ENCODE data around the gene CAVIN3. TPM values are rescaled to one million over a fixed set of nuclear protein-coding genes. Genes with fewer than 3 reads are reported as not detected.

Gene CAVIN3
- total and polyA plus RNA-seq, 2 donors (not counting 1 experiment from before 2014, with no cell fraction given): not detected

DNA sequence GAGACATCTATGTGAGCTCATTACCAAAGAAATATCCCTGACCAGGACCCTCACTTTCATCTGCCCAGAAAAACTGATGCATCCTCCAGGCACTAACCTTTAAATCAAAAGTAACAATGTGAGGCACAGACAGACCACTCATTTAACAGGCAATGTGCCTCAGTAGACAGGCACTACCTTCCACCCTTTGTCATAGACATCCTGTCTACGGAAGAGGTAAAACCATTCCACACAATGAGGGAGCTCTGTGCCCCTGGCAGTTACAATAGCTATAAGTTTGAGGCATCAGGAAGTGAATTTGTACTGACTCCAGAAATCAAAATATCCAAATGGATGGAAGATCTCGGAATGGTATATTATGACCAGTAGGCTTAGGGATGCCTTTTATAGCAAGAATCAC lies 6.7 kb upstream of the CAVIN3 start:
- Mint-ChIP-seq H3K4me3 (no peak overlapping the region), H3K27ac (no peak overlapping the region), H3K9me3 (ENCODE audit: insufficient read depth) (no peaks in the 10 kb centered on the region), H3K27me3 (peaks cover 52% of the 10 kb centered on the region), H3K4me1 (no peaks in the 10 kb centered on the region)
- ChIA-PET POLR2A (no interaction called here), CTCF (no interaction called here)
- no peak overlapping the region for H2AFZ ChIP-seq (ENCODE audit: insufficient read depth, low read depth, low read length, poor library complexity, severe bottlenecking)
- WGBS (ENCODE audit: insufficient coverage): no CpG with 5 or more reads among the region's 2 CpGs
- ATAC-seq (ENCODE audit: low read depth) (no peak), DNase-seq (no peak)
- no peaks in the 10 kb centered on the region for H3K36me3 ChIP-seq (replicated peaks in 1 of 2; ENCODE audit: control extremely low read depth in 1 of 2, control insufficient read depth in 1 of 2, extremely low read depth in 1 of 2, insufficient read depth in 2 of 2, low read length in 1 of 2)
- no peak overlapping the region for H3K4me3 ChIP-seq (ENCODE audit: control extremely low read depth in 1 of 5, extremely low read depth in 1 of 5, insufficient read depth in 1 of 5, low read depth in 2 of 5, low read length in 4 of 5)
- no peaks in the 10 kb centered on the region for H4K20me1 ChIP-seq (ENCODE audit: control insufficient read depth, insufficient read depth, low read length, poor library complexity, severe bottlenecking)
- no peak overlapping the region for H3K9ac ChIP-seq (ENCODE audit: low read length)
- no peak for TF ChIP-seq EZH2 (IDR thresholded peaks at IDR 0.05; ENCODE audit: borderline replicate concordance, insufficient read depth, low read depth, low read length, poor library complexity, severe bottlenecking)
- TF ChIP-seq, protein P1, sequence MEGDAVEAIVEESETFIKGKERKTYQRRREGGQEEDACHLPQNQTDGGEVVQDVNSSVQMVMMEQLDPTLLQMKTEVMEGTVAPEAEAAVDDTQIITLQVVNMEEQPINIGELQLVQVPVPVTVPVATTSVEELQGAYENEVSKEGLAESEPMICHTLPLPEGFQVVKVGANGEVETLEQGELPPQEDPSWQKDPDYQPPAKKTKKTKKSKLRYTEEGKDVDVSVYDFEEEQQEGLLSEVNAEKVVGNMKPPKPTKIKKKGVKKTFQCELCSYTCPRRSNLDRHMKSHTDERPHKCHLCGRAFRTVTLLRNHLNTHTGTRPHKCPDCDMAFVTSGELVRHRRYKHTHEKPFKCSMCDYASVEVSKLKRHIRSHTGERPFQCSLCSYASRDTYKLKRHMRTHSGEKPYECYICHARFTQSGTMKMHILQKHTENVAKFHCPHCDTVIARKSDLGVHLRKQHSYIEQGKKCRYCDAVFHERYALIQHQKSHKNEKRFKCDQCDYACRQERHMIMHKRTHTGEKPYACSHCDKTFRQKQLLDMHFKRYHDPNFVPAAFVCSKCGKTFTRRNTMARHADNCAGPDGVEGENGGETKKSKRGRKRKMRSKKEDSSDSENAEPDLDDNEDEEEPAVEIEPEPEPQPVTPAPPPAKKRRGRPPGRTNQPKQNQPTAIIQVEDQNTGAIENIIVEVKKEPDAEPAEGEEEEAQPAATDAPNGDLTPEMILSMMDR (IDR thresholded peaks at IDR 0.05): no peak
- H3K27ac ChIP-seq (ENCODE audit: low read length in 2 of 2): no peak overlapping the region
- no peaks in the 10 kb centered on the region for H3K4me1 ChIP-seq (ENCODE audit: control insufficient read depth in 2 of 2, insufficient read depth in 2 of 2, low read length in 2 of 2)
- no peaks in the 10 kb centered on the region for H3K9me3 ChIP-seq (ENCODE audit: control extremely low read depth in 1 of 3, control insufficient read depth in 2 of 3, insufficient read depth in 1 of 3, low read length in 2 of 3)
- peaks cover 0 to 18% (median 3%) of the 10 kb centered on the region in 4 experiments for H3K27me3 ChIP-seq (replicated peaks in 1 of 4; ENCODE audit: control extremely low read depth in 1 of 4, control insufficient read depth in 3 of 4, insufficient read depth in 4 of 4, low read length in 3 of 4)
- H3K79me2 ChIP-seq (ENCODE audit: control insufficient read depth, insufficient read depth, low read length): no peaks in the 10 kb centered on the region
- H3K4me2 ChIP-seq (replicated peaks; ENCODE audit: low read depth, low read length, poor library complexity, severe bottlenecking): no peak overlapping the region
- intact Hi-C loops (cut with micrococcal nuclease): no loop called here

DNA sequence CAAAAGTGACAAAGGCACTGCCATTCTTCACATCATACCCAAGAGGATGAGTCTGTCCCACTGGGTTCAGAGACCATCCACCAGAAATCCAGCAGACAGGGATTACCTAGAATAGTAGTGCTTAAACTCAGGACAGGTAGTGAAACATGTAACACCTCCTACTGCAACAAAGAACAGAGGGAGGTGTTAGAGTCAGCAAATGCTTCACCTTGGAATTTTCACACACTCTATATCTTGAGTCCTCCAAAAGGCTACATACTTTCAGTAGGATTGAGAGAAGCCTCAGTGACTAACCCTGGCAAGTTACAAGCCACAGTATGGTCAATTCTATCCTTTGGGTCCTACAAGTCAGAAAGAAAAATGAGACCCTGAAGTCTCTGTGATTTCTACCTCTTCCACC lies 6.0 kb upstream of the CAVIN3 start:
- Histone ChIP-seq H3K4me2 (replicated peaks; ENCODE audit: low read depth, low read length, poor library complexity, severe bottlenecking) (no peak overlapping the region), H3K4me3 (ENCODE audit: control extremely low read depth in 1 of 5, extremely low read depth in 1 of 5, insufficient read depth in 1 of 5, low read depth in 2 of 5, low read length in 4 of 5) (no peak overlapping the region), H2AFZ (ENCODE audit: insufficient read depth, low read depth, low read length, poor library complexity, severe bottlenecking) (no peak overlapping the region), H3K79me2 (ENCODE audit: control insufficient read depth, insufficient read depth, low read length) (no peaks in the 10 kb centered on the region), H3K9me3 (ENCODE audit: control extremely low read depth in 1 of 3, control insufficient read depth in 2 of 3, insufficient read depth in 1 of 3, low read length in 2 of 3) (no peaks in the 10 kb centered on the region), H3K9ac (ENCODE audit: low read length) (no peak overlapping the region), H3K27me3 (replicated peaks in 1 of 4; ENCODE audit: control extremely low read depth in 1 of 4, control insufficient read depth in 3 of 4, insufficient read depth in 4 of 4, low read length in 3 of 4) (peaks cover 0 to 18% (median 5%) of the 10 kb centered on the region in 4 experiments), H3K27ac (ENCODE audit: low read length in 2 of 2) (no peak overlapping the region), H3K36me3 (replicated peaks in 1 of 2; ENCODE audit: control extremely low read depth in 1 of 2, control insufficient read depth in 1 of 2, extremely low read depth in 1 of 2, insufficient read depth in 2 of 2, low read length in 1 of 2) (no peaks in the 10 kb centered on the region), H3K4me1 (ENCODE audit: control insufficient read depth in 2 of 2, insufficient read depth in 2 of 2, low read length in 2 of 2) (no peaks in the 10 kb centered on the region), H4K20me1 (ENCODE audit: control insufficient read depth, insufficient read depth, low read length, poor library complexity, severe bottlenecking) (no peaks in the 10 kb centered on the region)
- Mint-ChIP-seq H3K27me3 (peaks cover 54% of the 10 kb centered on the region), H3K4me3 (no peak overlapping the region), H3K9me3 (ENCODE audit: insufficient read depth) (no peaks in the 10 kb centered on the region), H3K4me1 (no peaks in the 10 kb centered on the region), H3K27ac (no peak overlapping the region)
- no peak for DNase-seq
- ATAC-seq (ENCODE audit: low read depth): no peak
- ChIA-PET POLR2A (no interaction called here), CTCF (no interaction called here)
- TF ChIP-seq EZH2 (IDR thresholded peaks at IDR 0.05; ENCODE audit: borderline replicate concordance, insufficient read depth, low read depth, low read length, poor library complexity, severe bottlenecking): no peak
- TF ChIP-seq, protein P1 (IDR thresholded peaks at IDR 0.05): no peak
- intact Hi-C loops (cut with micrococcal nuclease): no loop called here
